Measurements from ENCODE around the gene TMEM178B.

TMEM178B gene

GRCh38 chr7:141522657-141523342, 448.9 kb downstream of the TMEM178B start:
- no peak for DNase-seq (ENCODE audit: low read depth)
- no peak for TF ChIP-seq CTCF (IDR thresholded peaks at IDR 0.05; ENCODE audit: control insufficient read depth, extremely low read depth, insufficient read depth)
- no peak overlapping the region for H3K4me3 ChIP-seq (ENCODE audit: low read depth, low read length)

- H3K4me3 ChIP-seq (ENCODE audit: low read depth, low read length) = no peak overlapping the region
- TF ChIP-seq CTCF (IDR thresholded peaks at IDR 0.05; ENCODE audit: control insufficient read depth, extremely low read depth, insufficient read depth) = no peak
- no peak for DNase-seq (ENCODE audit: low read depth)
Measured at GRCh38 chr7:141525973-141526514, 452.2 kb downstream of the TMEM178B start.

- no peak for TF ChIP-seq CTCF (IDR thresholded peaks at IDR 0.05; ENCODE audit: control insufficient read depth, extremely low read depth, insufficient read depth)
- no peak for DNase-seq (ENCODE audit: low read depth)
- no peak overlapping the region for H3K4me3 ChIP-seq (ENCODE audit: low read depth, low read length)
Measured at GRCh38 chr7:141527076-141527475, 453.2 kb downstream of the TMEM178B start.

- no peak for DNase-seq (ENCODE audit: low read depth)
- no peak for TF ChIP-seq CTCF (IDR thresholded peaks at IDR 0.05; ENCODE audit: control insufficient read depth, extremely low read depth, insufficient read depth)
- no peak overlapping the region for H3K4me3 ChIP-seq (ENCODE audit: low read depth, low read length)
Measured at GRCh38 chr7:141528399-141528798, 454.5 kb downstream of the TMEM178B start.
